B cell (primary cell): ENCODE results near the gene COTL1.

Source experiments
- EZH2 ChIP-seq: IDR thresholded peaks from 2 replicates; pipeline ENCODE4 v1.6.1; 2012; ENCODE audit warnings: borderline replicate concordance, low read depth, mild to moderate bottlenecking, moderate library complexity, low read length; ENCODE audit not compliant: insufficient read depth, poor library complexity, severe bottlenecking
- TF ChIP-seq, protein P1 (sequence below): fragments of 200-600 bp; IDR thresholded peaks from one replicate; pipeline ENCODE4 v1.8.0; 2022; ENCODE audit warnings: antibody characterized with exemption, mild to moderate bottlenecking

DNA sequence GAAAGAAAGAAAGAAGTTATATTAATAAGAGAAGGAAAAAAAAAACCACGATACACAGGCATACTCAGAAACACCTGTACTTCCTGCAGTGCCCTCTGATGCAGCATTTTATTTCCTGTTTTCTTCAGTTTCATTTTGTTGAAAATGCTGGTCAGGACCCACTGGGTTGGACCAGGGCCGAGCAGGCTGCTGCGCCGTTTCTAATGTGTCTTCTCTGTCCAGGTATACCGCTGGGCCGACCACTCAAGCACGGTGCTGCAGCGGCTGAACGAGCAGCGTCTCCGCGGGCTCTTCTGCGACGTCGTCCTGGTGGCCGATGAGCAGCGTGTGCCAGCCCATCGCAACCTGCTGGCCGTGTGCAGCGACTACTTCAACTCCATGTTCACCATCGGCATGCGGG, 38.8 kb upstream of the COTL1 start:
- TF ChIP-seq, protein P1, sequence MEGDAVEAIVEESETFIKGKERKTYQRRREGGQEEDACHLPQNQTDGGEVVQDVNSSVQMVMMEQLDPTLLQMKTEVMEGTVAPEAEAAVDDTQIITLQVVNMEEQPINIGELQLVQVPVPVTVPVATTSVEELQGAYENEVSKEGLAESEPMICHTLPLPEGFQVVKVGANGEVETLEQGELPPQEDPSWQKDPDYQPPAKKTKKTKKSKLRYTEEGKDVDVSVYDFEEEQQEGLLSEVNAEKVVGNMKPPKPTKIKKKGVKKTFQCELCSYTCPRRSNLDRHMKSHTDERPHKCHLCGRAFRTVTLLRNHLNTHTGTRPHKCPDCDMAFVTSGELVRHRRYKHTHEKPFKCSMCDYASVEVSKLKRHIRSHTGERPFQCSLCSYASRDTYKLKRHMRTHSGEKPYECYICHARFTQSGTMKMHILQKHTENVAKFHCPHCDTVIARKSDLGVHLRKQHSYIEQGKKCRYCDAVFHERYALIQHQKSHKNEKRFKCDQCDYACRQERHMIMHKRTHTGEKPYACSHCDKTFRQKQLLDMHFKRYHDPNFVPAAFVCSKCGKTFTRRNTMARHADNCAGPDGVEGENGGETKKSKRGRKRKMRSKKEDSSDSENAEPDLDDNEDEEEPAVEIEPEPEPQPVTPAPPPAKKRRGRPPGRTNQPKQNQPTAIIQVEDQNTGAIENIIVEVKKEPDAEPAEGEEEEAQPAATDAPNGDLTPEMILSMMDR: no peak
- no peak for TF ChIP-seq EZH2
